Bronchial epithelial cell (primary cell): ENCODE results near the gene RNU6-9. TPM values are rescaled to one million over a fixed set of nuclear protein-coding genes. Genes with fewer than 3 reads are reported as not detected.

Experiments used
- DNase-seq: peaks from one replicate; pipeline ENCODE4 v3.0.0-alpha.2; 2010; ENCODE audit warnings: low read depth
- FAIRE-seq: peaks from 2 replicates; lab custom pipeline; 2011; peaks lifted over from hg19 to GRCh38; lab: Jason Lieb, UNC
- H3K27me3 ChIP-seq: 2 replicates; pipeline ENCODE4 v1.5.1; 2011; ENCODE audit warnings: low read length; ENCODE audit not compliant: control insufficient read depth, insufficient read depth
- H3K36me3 ChIP-seq: 2 replicates; pipeline ENCODE4 v1.5.1; 2011; ENCODE audit warnings: low read length; ENCODE audit not compliant: control insufficient read depth, insufficient read depth
- H3K4me3 ChIP-seq: 2 replicates; pipeline ENCODE4 v1.5.1; 2011; ENCODE audit warnings: mild to moderate bottlenecking, low read depth, low read length, control low read depth
- CTCF ChIP-seq: IDR thresholded peaks from 2 replicates; pipeline ENCODE4 v1.5.1; 2011; ENCODE audit warnings: mild to moderate bottlenecking, moderate library complexity, low read length, control low read depth, inconsistent platforms; ENCODE audit not compliant: insufficient read depth, severe bottlenecking
- total RNA-seq: library from RNA; depleted of rRNA; stranded (reverse); fragments of >200 nt; gene quantifications from 2 replicates; pipeline ENCODE4 v1.2.1, GENCODE V29; 2014

RNU6-9 gene
- total RNA-seq, 1 donor from 2014 or later: not detected

GRCh38 chr19:927351-927779 is 34.1 kb downstream of the RNU6-9 start:
- H3K4me3 ChIP-seq: peak overlapping the region; percentile 87
- no peak for TF ChIP-seq CTCF
- FAIRE-seq (no peak), DNase-seq (no peak)
- peaks cover 3% of the 10 kb centered on the region for H3K36me3 ChIP-seq
- H3K27me3 ChIP-seq: no peaks in the 10 kb centered on the region

DNA sequence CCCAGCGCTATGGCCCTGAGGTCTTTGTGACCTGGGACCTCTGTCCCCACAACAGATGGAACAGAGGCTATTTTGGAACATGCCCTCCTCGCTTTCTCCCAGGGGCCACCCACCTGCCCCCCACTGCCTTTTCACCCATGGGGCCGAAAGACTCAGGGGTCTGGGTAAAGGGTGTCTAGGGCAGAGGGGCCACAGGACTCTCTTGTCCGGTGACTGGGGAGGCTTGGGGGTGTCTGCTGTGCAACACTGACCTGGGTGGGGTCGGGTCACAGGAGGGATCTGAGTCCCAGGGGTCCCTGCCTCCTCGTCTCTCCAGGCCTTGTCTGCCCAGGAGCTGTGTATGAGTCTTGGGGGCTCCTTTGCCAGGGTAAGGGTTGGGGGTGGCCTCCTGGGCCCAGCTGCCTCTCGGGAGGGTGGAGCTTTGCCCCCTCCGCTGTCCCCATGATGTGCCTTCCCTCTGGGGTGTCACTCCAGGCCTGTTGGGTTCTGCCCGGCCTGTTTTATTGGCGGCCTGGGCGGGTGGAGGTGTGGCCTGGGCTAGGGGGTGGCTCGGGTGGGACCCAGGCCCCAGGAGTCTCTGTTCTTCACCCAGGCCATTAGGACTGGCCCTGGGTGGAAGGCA is 34.6 kb downstream of the RNU6-9 start:
- Histone ChIP-seq H3K36me3 (peaks cover 3% of the 10 kb centered on the region), H3K4me3 (no peak overlapping the region), H3K27me3 (no peaks in the 10 kb centered on the region)
- no peak for DNase-seq
- no peak for TF ChIP-seq CTCF
- no peak for FAIRE-seq

GRCh38 chr19:928471-929202 is 35.4 kb downstream of the RNU6-9 start:
- Histone ChIP-seq H3K27me3 (no peaks in the 10 kb centered on the region), H3K36me3 (peaks cover 3% of the 10 kb centered on the region), H3K4me3 (no peak overlapping the region)
- DNase-seq (no peak), FAIRE-seq (no peak)
- TF ChIP-seq CTCF: no peak

DNA sequence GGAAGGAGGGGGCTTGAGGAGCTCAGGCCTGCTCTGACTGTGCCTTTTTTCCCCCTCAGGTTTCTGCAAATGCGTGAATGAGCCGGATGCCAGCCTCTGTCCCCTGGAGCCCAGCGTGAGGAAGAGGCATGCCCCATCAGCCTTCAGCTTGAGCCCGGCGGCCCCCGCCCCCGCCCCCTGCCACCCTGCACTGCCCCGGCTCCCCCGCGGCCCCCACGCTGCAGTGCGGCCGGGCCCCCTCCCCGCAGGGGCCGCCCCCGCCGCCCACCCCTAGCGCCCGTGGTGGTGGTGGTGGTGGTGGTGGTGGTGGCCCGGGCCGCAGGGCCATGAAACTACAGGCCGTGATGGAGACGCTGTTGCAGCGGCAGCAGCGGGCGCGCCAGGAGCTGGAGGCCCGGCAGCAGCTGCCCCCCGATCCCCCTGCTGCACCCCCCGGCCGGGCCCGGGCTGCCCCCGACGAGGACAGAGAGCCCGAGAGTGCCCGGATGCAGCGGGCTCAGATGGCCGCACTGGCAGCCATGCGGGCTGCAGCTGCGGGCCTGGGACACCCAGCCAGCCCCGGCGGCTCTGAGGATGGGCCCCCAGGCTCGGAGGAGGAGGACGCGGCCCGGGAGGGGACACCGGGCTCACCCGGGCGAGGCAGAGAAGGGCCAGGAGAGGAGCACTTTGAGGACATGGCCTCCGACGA is 36.1 kb downstream of the RNU6-9 start:
- peaks cover 3% of the 10 kb centered on the region for H3K36me3 ChIP-seq
- no peak overlapping the region for H3K4me3 ChIP-seq
- no peak for DNase-seq
- TF ChIP-seq CTCF: no peak
- no peak for FAIRE-seq
- H3K27me3 ChIP-seq: no peaks in the 10 kb centered on the region

GRCh38 chr19:929891-930258 is 36.6 kb downstream of the RNU6-9 start:
- DNase-seq: no peak
- Histone ChIP-seq H3K36me3 (peaks cover 3% of the 10 kb centered on the region), H3K4me3 (no peak overlapping the region), H3K27me3 (no peaks in the 10 kb centered on the region)
- FAIRE-seq: no peak
- no peak for TF ChIP-seq CTCF
